WTC11 (cell line): Measurements from ENCODE around the gene KIF5C. TPM values are rescaled to one million over a fixed set of nuclear protein-coding genes. Genes with fewer than 3 reads are reported as not detected.

Source experiments
- ATAC-seq: fragments of 200-7000 bp; cut with Tn5 transposase; 2 replicates; pipeline ENCODE4 v1.10.0; 2021; ENCODE audit warnings: mild to moderate bottlenecking, moderate library complexity
- CTCF ChIA-PET: fragments of 300-600 bp; sonication (Branson Sonifier 250); formaldehyde crosslinking; loops from one replicate; lab custom pipeline; 2021; ENCODE audit warnings: antibody characterized with exemption; lab: Charles Lee
- POLR2A ChIA-PET: fragments of 350-600 bp; sonication (Branson Sonifier 250); formaldehyde crosslinking; loops from one replicate; lab custom pipeline; 2021; ENCODE audit warnings: antibody characterized with exemption; lab: Charles Lee
- DNase-seq: peaks from one replicate; pipeline ENCODE4 v3.0.0; 2021; ENCODE audit warnings: low spot score
- H3K27ac Mint-ChIP-seq: 2 replicates; pipeline ENCODE4 v1.8.0; 2021; ENCODE audit warnings: mixed read lengths
- H3K27me3 Mint-ChIP-seq: 2 replicates; pipeline ENCODE4 v1.8.0; 2021; ENCODE audit warnings: low read depth, mild to moderate bottlenecking, moderate library complexity, mixed read lengths
- H3K36me3 Mint-ChIP-seq: 2 replicates; pipeline ENCODE4 v1.8.0; 2021; ENCODE audit warnings: mixed read lengths
- H3K4me1 Mint-ChIP-seq: 2 replicates; pipeline ENCODE4 v1.8.0; 2022; ENCODE audit warnings: mixed read lengths
- H3K4me3 Mint-ChIP-seq: 2 replicates; pipeline ENCODE4 v1.8.0; 2021; ENCODE audit warnings: mild to moderate bottlenecking, moderate library complexity, mixed read lengths
- H3K9me3 Mint-ChIP-seq: 2 replicates; pipeline ENCODE4 v1.8.0; 2021; ENCODE audit warnings: mixed read lengths
- ATF2 ChIP-seq: sonication (generic); formaldehyde crosslinking; IDR thresholded peaks from 2 replicates; pipeline ENCODE4 v1.8.1; 2022; ENCODE audit warnings: low read depth, missing genetic modification reagents, borderline replicate concordance
- CBFB ChIP-seq: sonication (generic); formaldehyde crosslinking; IDR thresholded peaks from 2 replicates; pipeline ENCODE4 v1.8.1; 2022; ENCODE audit warnings: mild to moderate bottlenecking, low read depth, missing genetic modification reagents
- FOXP1 ChIP-seq: sonication (generic); formaldehyde crosslinking; IDR thresholded peaks from 2 replicates; pipeline ENCODE4 v1.8.0; 2022; ENCODE audit warnings: missing genetic modification reagents, mild to moderate bottlenecking, moderate library complexity, borderline replicate concordance
- GRHL2 ChIP-seq: fragments of 250-450 bp; sonication (Bioruptor Pico); IDR thresholded peaks from 2 replicates; pipeline ENCODE4 v1.8.0; 2022; ENCODE audit warnings: mild to moderate bottlenecking, moderate library complexity; ENCODE audit not compliant: insufficient replicate concordance, severe bottlenecking
- OVOL2 ChIP-seq: fragments of 250-450 bp; sonication (Bioruptor Pico); IDR thresholded peaks from 2 replicates; pipeline ENCODE4 v1.9.0; 2021; ENCODE audit warnings: mild to moderate bottlenecking, borderline replicate concordance
- PRDM15 ChIP-seq: sonication (generic); formaldehyde crosslinking; IDR thresholded peaks from 2 replicates; pipeline ENCODE4 v1.8.0; 2022; ENCODE audit warnings: missing genetic modification reagents
- PREB ChIP-seq: sonication (generic); formaldehyde crosslinking; IDR thresholded peaks from 2 replicates; pipeline ENCODE4 v1.8.1; 2022; ENCODE audit warnings: mild to moderate bottlenecking, missing genetic modification reagents, moderate library complexity, borderline replicate concordance
- RELA ChIP-seq: sonication (generic); formaldehyde crosslinking; IDR thresholded peaks from 2 replicates; pipeline ENCODE4 v1.8.1; 2022; ENCODE audit warnings: missing genetic modification reagents, mild to moderate bottlenecking, borderline replicate concordance
- STAT6 ChIP-seq: sonication (generic); formaldehyde crosslinking; conservative IDR thresholded peaks from 2 replicates; pipeline ENCODE4 v1.8.1; 2023; ENCODE audit warnings: mild to moderate bottlenecking, low read depth, missing genetic modification reagents, moderate library complexity
- ZNF121 ChIP-seq: sonication (generic); formaldehyde crosslinking; IDR thresholded peaks from 2 replicates; pipeline ENCODE4 v1.8.0; 2023; ENCODE audit warnings: missing genetic modification reagents
- ZNF232 ChIP-seq: sonication (generic); formaldehyde crosslinking; IDR thresholded peaks from 2 replicates; pipeline ENCODE4 v1.8.0; 2022; ENCODE audit warnings: mild to moderate bottlenecking, missing genetic modification reagents
- ZNF512 ChIP-seq: sonication (generic); formaldehyde crosslinking; IDR thresholded peaks from 2 replicates; pipeline ENCODE4 v1.8.1; 2022; ENCODE audit warnings: missing genetic modification reagents, borderline replicate concordance
- total RNA-seq: library from RNA; stranded (reverse); gene quantifications from 3 replicates; pipeline ENCODE4 v1.2.3, GENCODE V29; 2021

Gene KIF5C
- total RNA-seq, 1 experiment from 2014 or later, result 73.5 TPM

- no peak for TF ChIP-seq PRDM15
- TF ChIP-seq FOXP1 (CRISPR knock-in tag), result no peak
- no peak for TF ChIP-seq STAT6
- no peak for TF ChIP-seq GRHL2 (CRISPR knock-in tag)
- TF ChIP-seq ZNF232 (CRISPR knock-in tag), result no peak
- TF ChIP-seq PREB, result no peak
- no peak for TF ChIP-seq CBFB (CRISPR knock-in tag)
- no peak for TF ChIP-seq ZNF512
- no peak for TF ChIP-seq OVOL2 (CRISPR knock-in tag)
- no peak for TF ChIP-seq RELA (CRISPR knock-in tag)
Observed at GRCh38 chr2:149008381-149008780, 133.4 kb downstream of the KIF5C start (continued).

GRCh38 chr2:149009576-149010461, 134.8 kb downstream of the KIF5C start:
- Mint-ChIP-seq H3K4me1 (peaks cover 24% of the 10 kb centered on the region), H3K36me3 (peaks cover 68% of the 10 kb centered on the region), H3K4me3 (no peak overlapping the region), H3K27ac (peak overlapping the region; percentile 81), H3K27me3 (no peaks in the 10 kb centered on the region), H3K9me3 (no peaks in the 10 kb centered on the region)
- no peak for DNase-seq
- ATAC-seq, result no peak; the same call in 1 of the 2 replicates
- ChIA-PET POLR2A (no interaction called here), CTCF (interaction anchor here (0.8 to 1.0 kb wide), 2 partner anchors 7 to 8 kb away, joined by 3 to 5 read pairs; no protein-coding TSS in a partner anchor)
- no peak for TF ChIP-seq ATF2 (CRISPR knock-in tag)
- TF ChIP-seq ZNF121 (CRISPR knock-in tag), result peak; percentile 46; the same call in 1 of the 2 replicates
